Measurements from ENCODE around the gene LRFN3.

DNA sequence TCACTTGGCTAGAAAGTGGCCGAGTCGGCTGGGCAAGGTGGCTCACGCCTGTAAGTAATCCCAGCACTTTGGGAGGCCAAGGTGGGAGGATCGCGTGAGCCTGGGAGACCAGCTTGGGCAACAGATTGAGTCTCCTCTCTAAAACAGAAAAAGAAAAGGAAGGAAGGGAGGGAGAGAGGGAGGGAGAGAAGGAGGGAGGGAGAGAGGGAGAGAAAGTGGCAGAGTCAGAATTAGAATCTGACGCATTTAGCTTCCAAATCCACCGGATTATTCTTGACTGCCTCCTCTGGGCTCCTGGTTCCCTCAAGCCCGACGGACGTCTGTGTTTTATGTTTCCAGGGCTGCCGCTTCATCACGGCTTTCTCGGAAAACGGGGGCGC, 22.5 kb downstream of the LRFN3 start:
- TF ChIP-seq, protein P1, sequence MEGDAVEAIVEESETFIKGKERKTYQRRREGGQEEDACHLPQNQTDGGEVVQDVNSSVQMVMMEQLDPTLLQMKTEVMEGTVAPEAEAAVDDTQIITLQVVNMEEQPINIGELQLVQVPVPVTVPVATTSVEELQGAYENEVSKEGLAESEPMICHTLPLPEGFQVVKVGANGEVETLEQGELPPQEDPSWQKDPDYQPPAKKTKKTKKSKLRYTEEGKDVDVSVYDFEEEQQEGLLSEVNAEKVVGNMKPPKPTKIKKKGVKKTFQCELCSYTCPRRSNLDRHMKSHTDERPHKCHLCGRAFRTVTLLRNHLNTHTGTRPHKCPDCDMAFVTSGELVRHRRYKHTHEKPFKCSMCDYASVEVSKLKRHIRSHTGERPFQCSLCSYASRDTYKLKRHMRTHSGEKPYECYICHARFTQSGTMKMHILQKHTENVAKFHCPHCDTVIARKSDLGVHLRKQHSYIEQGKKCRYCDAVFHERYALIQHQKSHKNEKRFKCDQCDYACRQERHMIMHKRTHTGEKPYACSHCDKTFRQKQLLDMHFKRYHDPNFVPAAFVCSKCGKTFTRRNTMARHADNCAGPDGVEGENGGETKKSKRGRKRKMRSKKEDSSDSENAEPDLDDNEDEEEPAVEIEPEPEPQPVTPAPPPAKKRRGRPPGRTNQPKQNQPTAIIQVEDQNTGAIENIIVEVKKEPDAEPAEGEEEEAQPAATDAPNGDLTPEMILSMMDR (IDR thresholded peaks at IDR 0.05 in 2 of 3, conservative IDR thresholded peaks at IDR 0.05 in 1 of 3; ENCODE audit: control insufficient read depth in 2 of 3, extremely low read depth in 1 of 3, insufficient read depth in 1 of 3, low read depth in 3 of 3, low read length in 3 of 3): no peak
- TF ChIP-seq, protein P2, sequence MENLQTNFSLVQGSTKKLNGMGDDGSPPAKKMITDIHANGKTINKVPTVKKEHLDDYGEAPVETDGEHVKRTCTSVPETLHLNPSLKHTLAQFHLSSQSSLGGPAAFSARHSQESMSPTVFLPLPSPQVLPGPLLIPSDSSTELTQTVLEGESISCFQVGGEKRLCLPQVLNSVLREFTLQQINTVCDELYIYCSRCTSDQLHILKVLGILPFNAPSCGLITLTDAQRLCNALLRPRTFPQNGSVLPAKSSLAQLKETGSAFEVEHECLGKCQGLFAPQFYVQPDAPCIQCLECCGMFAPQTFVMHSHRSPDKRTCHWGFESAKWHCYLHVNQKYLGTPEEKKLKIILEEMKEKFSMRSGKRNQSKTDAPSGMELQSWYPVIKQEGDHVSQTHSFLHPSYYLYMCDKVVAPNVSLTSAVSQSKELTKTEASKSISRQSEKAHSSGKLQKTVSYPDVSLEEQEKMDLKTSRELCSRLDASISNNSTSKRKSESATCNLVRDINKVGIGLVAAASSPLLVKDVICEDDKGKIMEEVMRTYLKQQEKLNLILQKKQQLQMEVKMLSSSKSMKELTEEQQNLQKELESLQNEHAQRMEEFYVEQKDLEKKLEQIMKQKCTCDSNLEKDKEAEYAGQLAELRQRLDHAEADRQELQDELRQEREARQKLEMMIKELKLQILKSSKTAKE (IDR thresholded peaks at IDR 0.05; ENCODE audit: low read depth, poor library complexity, severe bottlenecking): no peak

All from GM12878 (cell line).